GM12878 (cell line): Measurements from ENCODE around the gene ZNF2. TPM values are rescaled to one million over a fixed set of nuclear protein-coding genes. Genes with fewer than 3 reads are reported as not detected.
A peak's percentile ranks its signal among the peaks of the same experiment; 100 is the strongest.

ENCODE experiments used
- ATAC-seq: fragments of 200-7000 bp; cut with Tn5 transposase; 3 replicates; pipeline ENCODE4 v1.9.1; 2020; ENCODE audit warnings: mild to moderate bottlenecking, moderate library complexity
- BruUV-seq: library from RNA; stranded (reverse); fragments of 400-500 nt; replicated peaks from 2 replicates; lab custom pipeline; 2021; lab: Mats Ljungman, UMichigan
- CTCF ChIA-PET: fragments of 300-600 bp; sonication (Branson Sonifier 250); formaldehyde crosslinking; extraction: SDS; loops from one replicate; lab custom pipeline; 2021; ENCODE audit warnings: inconsistent platforms; lab: Yijun Ruan, JAX
- POLR2A ChIA-PET: fragments of 350-600 bp; formaldehyde crosslinking; extraction: SDS; loops from one replicate; lab custom pipeline; 2021; ENCODE audit warnings: inconsistent platforms; lab: Charles Lee
- RAD21 ChIA-PET: fragments of 300-600 bp; sonication (Branson Sonifier 250); formaldehyde crosslinking; loops from one replicate; lab custom pipeline; 2023; ENCODE audit warnings: antibody characterized with exemption; ENCODE audit not compliant: unreplicated experiment; lab: Charles Lee
- SMC1A ChIA-PET: fragments of 300-600 bp; sonication (Branson Sonifier 250); formaldehyde crosslinking; loops from one replicate; lab custom pipeline; 2023; ENCODE audit not compliant: unreplicated experiment, uncharacterized antibody; lab: Charles Lee
- DNase-seq: peaks from one replicate; pipeline ENCODE4 v3.0.0-alpha.2; 2011; ENCODE audit warnings: low read depth, low spot score
- FAIRE-seq: peaks from 3 replicates; lab custom pipeline; 2011; peaks lifted over from hg19 to GRCh38; lab: Jason Lieb, UNC
- H2AFZ ChIP-seq: 2 replicates; pipeline ENCODE4 v1.6.0; 2011; ENCODE audit warnings: low read depth, low read length, control low read depth; ENCODE audit not compliant: control insufficient read depth
- H3K27ac ChIP-seq: 2 replicates; pipeline ENCODE4 v1.5.1; 2011; ENCODE audit warnings: control low read depth; ENCODE audit not compliant: control insufficient read depth, insufficient read depth
- H3K27me3 ChIP-seq, 2 experiments: replicated peaks in 1 of 2; 2 replicates each; pipeline versions ENCODE4 v1.6.0 to v1.6.1; 2011; ENCODE audit warnings: low read length in 1 of 2; ENCODE audit not compliant: control insufficient read depth in 2 of 2, insufficient read depth in 2 of 2
- H3K36me3 ChIP-seq, 2 experiments: 2 replicates each; pipeline ENCODE4 v1.5.1; 2011; ENCODE audit warnings: low read length in 1 of 2; ENCODE audit not compliant: control insufficient read depth in 2 of 2, insufficient read depth in 2 of 2
- H3K4me1 ChIP-seq: 2 replicates; pipeline ENCODE4 v1.6.1; 2011; ENCODE audit warnings: mild to moderate bottlenecking, low read length, moderate library complexity, mixed read lengths; ENCODE audit not compliant: control insufficient read depth, insufficient read depth
- H3K4me2 ChIP-seq: 2 replicates; pipeline ENCODE4 v1.6.0; 2011; ENCODE audit warnings: control low read depth; ENCODE audit not compliant: control insufficient read depth, insufficient read depth
- H3K4me3 ChIP-seq: fragments of 200-600 bp; sonication (generic); 2 replicates; pipeline ENCODE4 v1.5.1; 2016
- H3K79me2 ChIP-seq: 2 replicates; pipeline ENCODE4 v1.6.0; 2011; ENCODE audit warnings: low read length; ENCODE audit not compliant: control insufficient read depth, insufficient read depth
- H3K9ac ChIP-seq: 2 replicates; pipeline ENCODE4 v1.8.0; 2011; ENCODE audit warnings: low read length, control low read depth, mixed read lengths; ENCODE audit not compliant: control insufficient read depth, insufficient read depth
- H3K9me3 ChIP-seq: replicated peaks from 3 replicates; pipeline ENCODE4 v1.5.1; 2011; ENCODE audit warnings: mild to moderate bottlenecking, low read length; ENCODE audit not compliant: control insufficient read depth, insufficient read depth
- H4K20me1 ChIP-seq: 2 replicates; pipeline ENCODE4 v1.6.0; 2011; ENCODE audit not compliant: control insufficient read depth, insufficient read depth
- CBX5 ChIP-seq: sonication (generic); IDR thresholded peaks from 2 replicates; pipeline ENCODE4 v1.6.1; 2016; ENCODE audit warnings: low read depth, moderate library complexity, mild to moderate bottlenecking, inconsistent platforms
- FOXK2 ChIP-seq: fragments of 450-650 bp; IDR thresholded peaks from 2 replicates; pipeline ENCODE4 v1.6.1; 2017; ENCODE audit warnings: mild to moderate bottlenecking, moderate library complexity
- FOXM1 ChIP-seq: IDR thresholded peaks from 2 replicates; pipeline ENCODE4 v1.6.1; 2012; ENCODE audit warnings: low read depth, mild to moderate bottlenecking, inconsistent platforms, low read length, moderate library complexity
- RUNX3 ChIP-seq: IDR thresholded peaks from 2 replicates; pipeline ENCODE4 v1.6.1; 2012; ENCODE audit warnings: low read length, inconsistent platforms
- SIX5 ChIP-seq: IDR thresholded peaks from 2 replicates; pipeline ENCODE4 v1.6.1; 2011; ENCODE audit warnings: mild to moderate bottlenecking, low read depth, low read length, moderate library complexity; ENCODE audit not compliant: severe bottlenecking
- SMAD1 ChIP-seq: fragments of 450-650 bp; IDR thresholded peaks from 2 replicates; pipeline ENCODE4 v1.6.1; 2018; ENCODE audit warnings: mild to moderate bottlenecking, low read depth; ENCODE audit not compliant: partially characterized antibody
- TAF1 ChIP-seq: IDR thresholded peaks from 2 replicates; pipeline ENCODE4 v1.6.1; 2011; ENCODE audit warnings: mild to moderate bottlenecking, low read depth, low read length, borderline replicate concordance
- TBL1XR1 ChIP-seq: IDR thresholded peaks from 2 replicates; pipeline ENCODE4 v1.6.1; 2012; ENCODE audit warnings: low read depth, low read length, improper control_type of control experiment
- ZBED1 ChIP-seq: IDR thresholded peaks from 2 replicates; pipeline ENCODE4 v1.6.1; 2016; ENCODE audit warnings: borderline replicate concordance
- WGBS: methylation state at CpG from one replicate; pipeline ENCODE4 v1.1.6; 2016; ENCODE audit warnings: low lambda C conversion rate; ENCODE audit not compliant: insufficient replicate concordance, insufficient coverage; ENCODE audit errors: missing lambda C conversion rate; 5-methylcytosine and 5-hydroxymethylcytosine counted together
- in situ Hi-C: fragments of 300-500 bp; cut with MboI; formaldehyde crosslinking; loops from 9 replicates; pipeline ENCODE4 v1.14.3; 2018; ENCODE audit warnings: mixed read lengths
- intact Hi-C: fragments of 100-400 bp; cut with micrococcal nuclease; formaldehyde crosslinking; loops from one replicate; pipeline ENCODE4 v1.14.2; 2022; ENCODE audit not compliant: unreplicated experiment
- polyA plus RNA-seq, 11 experiments: library from polyadenylated mRNA; depleted of rRNA in 4 of 11; unstranded in 6 of 11; stranded (reverse) in 5 of 11; fragments of >200 nt; fragmentation: Nextera tagmentation in 4 of 11; fragmentation: Illumina TruSeq in 1 of 11; extraction: Ambion mirVana in 4 of 11; extraction: Trizol in 1 of 11; gene quantifications; 1 replicate in 1 of 11; 2 replicates in 10 of 11; pipeline versions ENCODE4 v1.2.1 to v1.2.3, GENCODE V29; 2011 to 2016; ENCODE audit warnings: inconsistent platforms in 2 of 11, missing spikeins in 2 of 11, low read depth in 1 of 11
- total RNA-seq, 4 experiments: library from RNA; depleted of rRNA in 3 of 4; stranded (reverse); fragments of >200 nt in 3 of 4; fragmentation: Illumina TruSeq in 1 of 4; extraction: Trizol in 1 of 4; gene quantifications; 2 replicates each; pipeline versions ENCODE4 v1.2.1 to v1.2.3, GENCODE V29; 2013 to 2021

The ZNF2 gene
- total and polyA plus RNA-seq, 10 of the 15 experiments (the other 5 are each of a cell fraction or from before 2014, with no cell fraction given), result 2.4 to 5.1 (median 3.5) TPM

DNA sequence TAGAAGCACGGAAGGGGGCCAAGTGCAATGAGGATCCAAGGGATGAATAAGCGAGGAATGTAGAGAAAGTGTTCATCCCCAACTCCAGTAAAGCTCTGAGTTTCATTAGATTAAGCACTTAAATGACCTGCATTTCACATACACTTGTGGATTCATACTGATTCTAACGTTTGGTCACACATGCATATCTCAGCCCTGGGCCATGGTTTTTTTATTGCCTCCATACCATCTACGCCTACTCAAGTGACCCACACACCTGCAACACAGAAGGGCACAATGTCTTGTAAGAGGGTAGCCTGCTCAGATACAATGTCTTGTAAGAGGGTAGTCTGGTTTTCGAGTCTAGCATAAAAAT lies 43.4 kb upstream of the ZNF2 start:
- no peak for TF ChIP-seq FOXM1
- TF ChIP-seq SMAD1, result no peak
- TF ChIP-seq RUNX3, result no peak
- no peak for TF ChIP-seq TBL1XR1
- TF ChIP-seq CBX5, result no peak
- TF ChIP-seq SIX5, result no peak
- no peak for TF ChIP-seq TAF1
- TF ChIP-seq FOXK2, result no peak
- no peak for TF ChIP-seq ZBED1
- TF ChIP-seq, all 136 proteins: peak for 0
- H3K27me3 ChIP-seq, result no peaks in the 10 kb centered on the region
- H3K4me3 ChIP-seq, result peak overlapping the region; percentile 93
- ChIA-PET RAD21 (interaction anchor here (0.8 to 4.2 kb wide), 4 partner anchors 36 to 46 kb away, joined by 3 to 17 read pairs (median 10); partner anchors contain the start of genes ZNF2 and ZNF514), CTCF (interaction anchor here (0.9 to 11.8 kb wide), 8 partner anchors 14 to 99 kb away, joined by 3 to 111 read pairs (median 3); partner anchors contain the start of genes ZNF2 and ZNF514), POLR2A (interaction anchor here (0.8 to 2.1 kb wide), 4 partner anchors 37 to 44 kb away, joined by 3 to 8 read pairs (median 4); partner anchors contain the start of gene ZNF514), SMC1A (interaction anchor here (0.8 to 2.3 kb wide), 4 partner anchors 43 to 100 kb away, joined by 4 to 5 read pairs (median 4); partner anchors contain the start of gene ZNF2)
- H3K27ac ChIP-seq, result no peak overlapping the region
- WGBS, result 11% methylated on average over 5 of the region's 5 CpGs
- no peak; the same call in 2 of the 3 replicates for ATAC-seq
- peak overlapping the region; percentile 96 for H3K9ac ChIP-seq
- peak overlapping the region; percentile 99 for H2AFZ ChIP-seq
- intact Hi-C loops, result loop anchor here (2.0 kb wide), 2 partner anchors 43 to 85 kb away; partner anchors contain the start of genes ZNF2 and ZNF892
- H3K4me1 ChIP-seq, result peaks cover 16% of the 10 kb centered on the region
- peak overlapping the region; percentile 94 for H3K4me2 ChIP-seq
- in situ Hi-C loops, result no loop called here
- H4K20me1 ChIP-seq, result peaks cover 2% of the 10 kb centered on the region; the same call in 1 of the 2 replicates
- no TSS peak for BruUV-seq
- peaks cover 41% of the 10 kb centered on the region for H3K79me2 ChIP-seq
- DNase-seq, result peak; percentile 5
- FAIRE-seq, result no peak
- H3K36me3 ChIP-seq, result no peaks in the 10 kb centered on the region
- no peaks in the 10 kb centered on the region; the same call in 2 of the 3 replicates for H3K9me3 ChIP-seq
